ENCODE results near the gene NR1D1.

- TF ChIP-seq CSRNP3 (CRISPR knock-in tag; IDR thresholded peaks at IDR 0.05) (no peak), CREB5 (CRISPR knock-in tag; IDR thresholded peaks at IDR 0.05; ENCODE audit: low read depth) (no peak), SNAI2 (CRISPR knock-in tag; IDR thresholded peaks at IDR 0.05) (no peak), ISL1 (CRISPR knock-in tag; IDR thresholded peaks at IDR 0.05) (no peak), PPARA (CRISPR knock-in tag; IDR thresholded peaks at IDR 0.05; ENCODE audit: borderline replicate concordance) (no peak), CSDC2 (CRISPR knock-in tag; IDR thresholded peaks at IDR 0.05) (no peak), ZNF70 (CRISPR knock-in tag; IDR thresholded peaks at IDR 0.05) (no peak), RARB (CRISPR knock-in tag; IDR thresholded peaks at IDR 0.05) (no peak), ZFP3 (CRISPR knock-in tag; IDR thresholded peaks at IDR 0.05) (no peak), OSR1 (CRISPR knock-in tag; IDR thresholded peaks at IDR 0.05) (no peak), ZNF8 (CRISPR knock-in tag; IDR thresholded peaks at IDR 0.05) (no peak), ESRRG (CRISPR knock-in tag; IDR thresholded peaks at IDR 0.05) (no peak)
- TF ChIP-seq, protein P1, sequence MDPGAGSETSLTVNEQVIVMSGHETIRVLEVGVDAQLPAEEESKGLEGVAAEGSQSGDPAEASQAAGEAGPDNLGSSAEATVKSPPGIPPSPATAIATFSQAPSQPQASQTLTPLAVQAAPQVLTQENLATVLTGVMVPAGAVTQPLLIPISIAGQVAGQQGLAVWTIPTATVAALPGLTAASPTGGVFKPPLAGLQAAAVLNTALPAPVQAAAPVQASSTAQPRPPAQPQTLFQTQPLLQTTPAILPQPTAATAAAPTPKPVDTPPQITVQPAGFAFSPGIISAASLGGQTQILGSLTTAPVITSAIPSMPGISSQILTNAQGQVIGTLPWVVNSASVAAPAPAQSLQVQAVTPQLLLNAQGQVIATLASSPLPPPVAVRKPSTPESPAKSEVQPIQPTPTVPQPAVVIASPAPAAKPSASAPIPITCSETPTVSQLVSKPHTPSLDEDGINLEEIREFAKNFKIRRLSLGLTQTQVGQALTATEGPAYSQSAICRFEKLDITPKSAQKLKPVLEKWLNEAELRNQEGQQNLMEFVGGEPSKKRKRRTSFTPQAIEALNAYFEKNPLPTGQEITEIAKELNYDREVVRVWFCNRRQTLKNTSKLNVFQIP (CRISPR knock-in tag; IDR thresholded peaks at IDR 0.05; ENCODE audit: borderline replicate concordance, low read depth): no peak
- TF ChIP-seq, protein P2, sequence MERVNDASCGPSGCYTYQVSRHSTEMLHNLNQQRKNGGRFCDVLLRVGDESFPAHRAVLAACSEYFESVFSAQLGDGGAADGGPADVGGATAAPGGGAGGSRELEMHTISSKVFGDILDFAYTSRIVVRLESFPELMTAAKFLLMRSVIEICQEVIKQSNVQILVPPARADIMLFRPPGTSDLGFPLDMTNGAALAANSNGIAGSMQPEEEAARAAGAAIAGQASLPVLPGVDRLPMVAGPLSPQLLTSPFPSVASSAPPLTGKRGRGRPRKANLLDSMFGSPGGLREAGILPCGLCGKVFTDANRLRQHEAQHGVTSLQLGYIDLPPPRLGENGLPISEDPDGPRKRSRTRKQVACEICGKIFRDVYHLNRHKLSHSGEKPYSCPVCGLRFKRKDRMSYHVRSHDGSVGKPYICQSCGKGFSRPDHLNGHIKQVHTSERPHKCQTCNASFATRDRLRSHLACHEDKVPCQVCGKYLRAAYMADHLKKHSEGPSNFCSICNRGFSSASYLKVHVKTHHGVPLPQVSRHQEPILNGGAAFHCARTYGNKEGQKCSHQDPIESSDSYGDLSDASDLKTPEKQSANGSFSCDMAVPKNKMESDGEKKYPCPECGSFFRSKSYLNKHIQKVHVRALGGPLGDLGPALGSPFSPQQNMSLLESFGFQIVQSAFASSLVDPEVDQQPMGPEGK (CRISPR knock-in tag; IDR thresholded peaks at IDR 0.05; ENCODE audit: borderline replicate concordance): no peak
Observed at GRCh38 chr17:40087049-40087794, 13.2 kb downstream of the NR1D1 start.
